ENCODE data around the gene ZNF497. TPM values are rescaled to one million over a fixed set of nuclear protein-coding genes. Genes with fewer than 3 reads are reported as not detected.
A peak's percentile ranks its signal among the peaks of the same experiment; 100 is the strongest.

Gene ZNF497
- total and polyA plus RNA-seq, 2 of the 13 experiments (the other 11 are each of a cell fraction or from before 2014, with no cell fraction given), result 1.5 to 1.9 TPM

DNA sequence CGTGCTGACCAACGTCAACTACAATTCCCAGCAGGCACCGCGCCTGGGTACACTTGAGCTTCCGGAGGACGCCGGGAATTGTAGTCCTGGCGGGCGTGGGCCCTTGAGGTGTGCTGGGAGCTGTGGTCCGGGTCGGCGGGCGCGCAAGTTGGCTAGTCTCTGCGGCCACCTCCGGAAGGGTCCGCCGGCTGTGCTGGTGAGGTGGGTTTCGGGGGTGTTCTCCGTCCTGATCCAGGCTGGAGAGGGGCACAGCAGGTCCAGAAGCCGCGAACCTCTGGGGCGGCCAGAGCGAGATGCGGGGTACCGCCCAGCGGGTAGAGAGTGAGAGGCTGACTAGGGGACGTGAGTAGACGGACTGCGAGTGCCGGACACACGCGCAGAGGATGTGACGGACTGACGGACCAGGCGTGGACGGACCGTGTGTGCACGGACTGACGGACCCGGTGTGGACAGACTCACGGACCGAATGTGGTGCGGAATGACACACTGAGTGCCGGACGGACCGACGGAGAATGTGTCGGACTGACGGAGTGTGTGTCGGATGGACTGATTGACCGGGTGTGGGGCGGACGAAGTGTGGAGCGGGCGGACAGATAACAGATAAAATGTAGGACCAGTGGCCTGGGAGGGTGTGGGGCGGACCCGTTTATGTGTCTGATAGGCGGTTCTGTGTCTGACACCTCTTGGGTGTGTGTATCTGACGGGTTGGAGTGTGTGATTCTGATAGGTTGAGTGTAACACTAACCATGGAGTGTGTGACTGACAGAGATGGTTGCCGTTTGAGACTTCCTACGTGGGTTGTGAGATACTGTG, 35.4 kb downstream of the ZNF497 start, which contains the start of gene ZSCAN22 (continued):
- TF ChIP-seq, protein P1, sequence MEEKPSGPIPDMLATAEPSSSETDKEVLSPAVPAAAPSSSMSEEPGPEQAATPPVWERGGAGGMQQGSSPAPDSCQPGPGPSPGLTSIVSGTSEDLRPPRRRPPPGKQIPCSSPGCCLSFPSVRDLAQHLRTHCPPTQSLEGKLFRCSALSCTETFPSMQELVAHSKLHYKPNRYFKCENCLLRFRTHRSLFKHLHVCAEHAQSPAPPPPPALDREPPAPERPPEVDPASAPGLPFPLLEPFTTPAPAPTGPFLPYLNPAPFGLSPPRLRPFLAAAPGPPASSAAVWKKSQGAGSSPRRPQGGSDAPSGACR (CRISPR knock-in tag; IDR thresholded peaks at IDR 0.05), result peak; percentile 95
- no peak for TF ChIP-seq TAF15 (IDR thresholded peaks at IDR 0.05; ENCODE audit: low read depth, low read length, poor library complexity, severe bottlenecking)
- no peak for TF ChIP-seq NONO (IDR thresholded peaks at IDR 0.05)
- peak; percentile 93 for TF ChIP-seq NONO (CRISPR knock-in tag; conservative IDR thresholded peaks at IDR 0.05)
- TF ChIP-seq ZFY (CRISPR knock-in tag; IDR thresholded peaks at IDR 0.05), result peak; percentile 97
- 0 out of 2 replicates have a peak, but pooled peaks have one; percentile 20 for TF ChIP-seq RFX3 (CRISPR knock-in tag; IDR thresholded peaks at IDR 0.05)
- TF ChIP-seq KDM3A (CRISPR knock-in tag; IDR thresholded peaks at IDR 0.05; ENCODE audit: low read depth), result peak; percentile 45; the same call in 1 of the 2 replicates
- no peak; the same call in 1 of the 2 replicates for TF ChIP-seq JUNB (CRISPR knock-in tag; IDR thresholded peaks at IDR 0.05; ENCODE audit: borderline replicate concordance)
- no peak for TF ChIP-seq RARG (CRISPR knock-in tag; IDR thresholded peaks at IDR 0.05; ENCODE audit: low read depth)
- TF ChIP-seq FOSL1 (CRISPR knock-in tag; IDR thresholded peaks at IDR 0.05; ENCODE audit: borderline replicate concordance), result no peak; the same call in 1 of the 2 replicates
- TF ChIP-seq KLF11 (CRISPR knock-in tag; IDR thresholded peaks at IDR 0.05), result peak; percentile 52; the same call in 1 of the 2 replicates
- peak; percentile 90 for TF ChIP-seq RBFOX2 (IDR thresholded peaks at IDR 0.05; ENCODE audit: low read depth, low read length)
- peak; percentile 97 for TF ChIP-seq ZNF274 (CRISPR knock-in tag; IDR thresholded peaks at IDR 0.05)
- TF ChIP-seq HIVEP1 (CRISPR knock-in tag; IDR thresholded peaks at IDR 0.05), result peak; percentile 71; the same call in 1 of the 2 replicates
- TF ChIP-seq ISX (CRISPR knock-in tag; conservative IDR thresholded peaks at IDR 0.05), result no peak
- TF ChIP-seq, protein P2, sequence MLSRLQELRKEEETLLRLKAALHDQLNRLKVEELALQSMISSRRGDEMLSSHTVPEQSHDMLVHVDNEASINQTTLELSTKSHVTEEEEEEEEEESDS (CRISPR knock-in tag; IDR thresholded peaks at IDR 0.05; ENCODE audit: borderline replicate concordance), result no peak
- TF ChIP-seq ZNF367 (CRISPR knock-in tag; IDR thresholded peaks at IDR 0.05; ENCODE audit: borderline replicate concordance), result no peak; the same call in 1 of the 2 replicates
- TF ChIP-seq ZNF256 (CRISPR knock-in tag; conservative IDR thresholded peaks at IDR 0.05), result peak; percentile 73
- no peak for TF ChIP-seq ZNF496 (CRISPR knock-in tag; IDR thresholded peaks at IDR 0.05; ENCODE audit: insufficient replicate concordance)
- peak; percentile 87; the same call in 1 of the 2 replicates for TF ChIP-seq GTF3A (CRISPR knock-in tag; conservative IDR thresholded peaks at IDR 0.05)
- TF ChIP-seq STAG1 (CRISPR knock-in tag; IDR thresholded peaks at IDR 0.05), result peak; percentile 14; the same call in 1 of the 2 replicates
- TF ChIP-seq, protein P3, sequence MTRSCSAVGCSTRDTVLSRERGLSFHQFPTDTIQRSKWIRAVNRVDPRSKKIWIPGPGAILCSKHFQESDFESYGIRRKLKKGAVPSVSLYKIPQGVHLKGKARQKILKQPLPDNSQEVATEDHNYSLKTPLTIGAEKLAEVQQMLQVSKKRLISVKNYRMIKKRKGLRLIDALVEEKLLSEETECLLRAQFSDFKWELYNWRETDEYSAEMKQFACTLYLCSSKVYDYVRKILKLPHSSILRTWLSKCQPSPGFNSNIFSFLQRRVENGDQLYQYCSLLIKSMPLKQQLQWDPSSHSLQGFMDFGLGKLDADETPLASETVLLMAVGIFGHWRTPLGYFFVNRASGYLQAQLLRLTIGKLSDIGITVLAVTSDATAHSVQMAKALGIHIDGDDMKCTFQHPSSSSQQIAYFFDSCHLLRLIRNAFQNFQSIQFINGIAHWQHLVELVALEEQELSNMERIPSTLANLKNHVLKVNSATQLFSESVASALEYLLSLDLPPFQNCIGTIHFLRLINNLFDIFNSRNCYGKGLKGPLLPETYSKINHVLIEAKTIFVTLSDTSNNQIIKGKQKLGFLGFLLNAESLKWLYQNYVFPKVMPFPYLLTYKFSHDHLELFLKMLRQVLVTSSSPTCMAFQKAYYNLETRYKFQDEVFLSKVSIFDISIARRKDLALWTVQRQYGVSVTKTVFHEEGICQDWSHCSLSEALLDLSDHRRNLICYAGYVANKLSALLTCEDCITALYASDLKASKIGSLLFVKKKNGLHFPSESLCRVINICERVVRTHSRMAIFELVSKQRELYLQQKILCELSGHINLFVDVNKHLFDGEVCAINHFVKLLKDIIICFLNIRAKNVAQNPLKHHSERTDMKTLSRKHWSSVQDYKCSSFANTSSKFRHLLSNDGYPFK (CRISPR knock-in tag; IDR thresholded peaks at IDR 0.05; ENCODE audit: borderline replicate concordance), result peak; percentile 93; the same call in 1 of the 2 replicates
- TF ChIP-seq SRSF9 (IDR thresholded peaks at IDR 0.05; ENCODE audit: borderline replicate concordance, insufficient read depth, low read depth, low read length, poor library complexity, severe bottlenecking), result no peak
- peak; percentile 93 for TF ChIP-seq ATF1 (CRISPR knock-in tag; IDR thresholded peaks at IDR 0.05)
